Subcutaneous abdominal adipose tissue (tissue), 5 donors: ENCODE results near the gene KTN1.

Experiments used
- H3K27ac ChIP-seq: one replicate; pipeline ENCODE4 v1.7.0; 2013; ENCODE audit warnings: low read depth, mild to moderate bottlenecking, inconsistent platforms, low read length, moderate library complexity
- H3K27me3 ChIP-seq, 5 donors: one replicate each; pipeline ENCODE4 v1.7.0; 2013; ENCODE audit warnings: low read length in 5 of 5, inconsistent platforms in 1 of 5; ENCODE audit not compliant: control insufficient read depth in 5 of 5, insufficient read depth in 4 of 5
- H3K36me3 ChIP-seq, 5 donors: one replicate each; pipeline ENCODE4 v1.7.0; 2013; ENCODE audit warnings: low read length in 5 of 5; ENCODE audit not compliant: control insufficient read depth in 5 of 5, insufficient read depth in 5 of 5
- H3K4me1 ChIP-seq, 5 donors: one replicate each; pipeline ENCODE4 v1.7.0; 2013; ENCODE audit warnings: low read length in 5 of 5, mild to moderate bottlenecking in 3 of 5, moderate library complexity in 1 of 5; ENCODE audit not compliant: control insufficient read depth in 5 of 5, insufficient read depth in 5 of 5
- H3K4me3 ChIP-seq, 5 donors: one replicate each; pipeline ENCODE4 v1.7.0; 2013; ENCODE audit warnings: low read length in 5 of 5, low read depth in 1 of 5
- H3K9ac ChIP-seq, 5 donors: one replicate each; pipeline ENCODE4 v1.7.0; 2013; ENCODE audit warnings: low read length in 5 of 5, mild to moderate bottlenecking in 4 of 5, moderate library complexity in 3 of 5
- H3K9me3 ChIP-seq, 5 donors: one replicate each; pipeline ENCODE4 v1.7.0; 2013; ENCODE audit warnings: low read length in 5 of 5; ENCODE audit not compliant: control insufficient read depth in 5 of 5
- donor health status: healthy.
- donor health status: healthy.
- donor health status: healthy.
- donor health status: healthy.
- donor health status: healthy.

The KTN1 gene

GRCh38 chr14:55661029-55661428, 81.0 kb downstream of the KTN1 start:
- Histone ChIP-seq H3K36me3 (peaks cover 24 to 61% (median 50%) of the 10 kb centered on the region in 5 donors), H3K4me1 (no peaks in the 10 kb centered on the region), H3K27me3 (no peaks in the 10 kb centered on the region), H3K9me3 (no peaks in the 10 kb centered on the region), H3K27ac (no peak overlapping the region), H3K4me3 (no peak overlapping the region), H3K9ac (no peak overlapping the region)

GRCh38 chr14:55662752-55663151, 82.7 kb downstream of the KTN1 start:
- H3K27ac ChIP-seq, result no peak overlapping the region
- peaks cover 19 to 53% (median 35%) of the 10 kb centered on the region in 5 donors for H3K36me3 ChIP-seq
- no peaks in the 10 kb centered on the region for H3K9me3 ChIP-seq
- H3K9ac ChIP-seq, result no peak overlapping the region
- no peaks in the 10 kb centered on the region for H3K27me3 ChIP-seq
- no peaks in the 10 kb centered on the region for H3K4me1 ChIP-seq
- H3K4me3 ChIP-seq, result no peak overlapping the region

GRCh38 chr14:55665067-55665675, 85.2 kb downstream of the KTN1 start:
- H3K4me1 ChIP-seq, result no peaks in the 10 kb centered on the region
- no peaks in the 10 kb centered on the region for H3K27me3 ChIP-seq
- H3K4me3 ChIP-seq, result no peak overlapping the region
- H3K27ac ChIP-seq, result no peak overlapping the region
- no peaks in the 10 kb centered on the region for H3K9me3 ChIP-seq
- H3K36me3 ChIP-seq, result peaks cover 20 to 57% (median 31%) of the 10 kb centered on the region in 5 donors
- no peak overlapping the region for H3K9ac ChIP-seq

- H3K36me3 ChIP-seq, result peaks cover 36 to 65% (median 42%) of the 10 kb centered on the region in 5 donors
- H3K9ac ChIP-seq, result no peak overlapping the region
- no peaks in the 10 kb centered on the region for H3K27me3 ChIP-seq
- H3K4me3 ChIP-seq, result no peak overlapping the region
- H3K27ac ChIP-seq, result no peak overlapping the region
- H3K4me1 ChIP-seq, result no peaks in the 10 kb centered on the region
- H3K9me3 ChIP-seq, result no peaks in the 10 kb centered on the region
Measured at GRCh38 chr14:55667801-55668200, 87.8 kb downstream of the KTN1 start.

GRCh38 chr14:55671641-55672040, 91.6 kb downstream of the KTN1 start:
- Histone ChIP-seq H3K4me1 (no peaks in the 10 kb centered on the region), H3K9me3 (no peaks in the 10 kb centered on the region), H3K27ac (no peak overlapping the region), H3K4me3 (no peak overlapping the region), H3K27me3 (no peaks in the 10 kb centered on the region), H3K36me3 (peaks cover 52 to 72% (median 57%) of the 10 kb centered on the region in 5 donors), H3K9ac (no peak overlapping the region)

GRCh38 chr14:55673048-55673447, 93.0 kb downstream of the KTN1 start:
- Histone ChIP-seq H3K9me3 (no peaks in the 10 kb centered on the region), H3K27me3 (no peaks in the 10 kb centered on the region), H3K4me3 (no peak overlapping the region), H3K9ac (no peak overlapping the region), H3K4me1 (no peaks in the 10 kb centered on the region), H3K36me3 (peaks cover 54 to 63% (median 57%) of the 10 kb centered on the region in 5 donors), H3K27ac (no peak overlapping the region)

- H3K27ac ChIP-seq, result no peak overlapping the region
- no peaks in the 10 kb centered on the region for H3K27me3 ChIP-seq
- H3K36me3 ChIP-seq, result peaks cover 51 to 76% (median 70%) of the 10 kb centered on the region in 5 donors
- H3K4me3 ChIP-seq, result no peak overlapping the region
- peaks cover 0 to 3% (median 0%) of the 10 kb centered on the region in 5 donors for H3K4me1 ChIP-seq
- H3K9me3 ChIP-seq, result no peaks in the 10 kb centered on the region
- H3K9ac ChIP-seq, result no peak overlapping the region
Measured at GRCh38 chr14:55681096-55681495, 101.1 kb downstream of the KTN1 start.

GRCh38 chr14:55684956-55685584, 105.1 kb downstream of the KTN1 start:
- no peak overlapping the region for H3K4me3 ChIP-seq
- H3K9me3 ChIP-seq, result no peaks in the 10 kb centered on the region
- H3K4me1 ChIP-seq, result no peaks in the 10 kb centered on the region
- no peaks in the 10 kb centered on the region for H3K27me3 ChIP-seq
- no peak overlapping the region for H3K27ac ChIP-seq
- no peak overlapping the region for H3K9ac ChIP-seq
- peaks cover 41 to 61% (median 56%) of the 10 kb centered on the region in 5 donors for H3K36me3 ChIP-seq

GRCh38 chr14:55686713-55687112, 106.7 kb downstream of the KTN1 start:
- H3K27ac ChIP-seq, result no peak overlapping the region
- H3K4me1 ChIP-seq, result no peaks in the 10 kb centered on the region
- peaks cover 27 to 45% (median 40%) of the 10 kb centered on the region in 5 donors for H3K36me3 ChIP-seq
- no peaks in the 10 kb centered on the region for H3K27me3 ChIP-seq
- no peak overlapping the region for H3K9ac ChIP-seq
- H3K4me3 ChIP-seq, result no peak overlapping the region
- no peaks in the 10 kb centered on the region for H3K9me3 ChIP-seq

GRCh38 chr14:55688566-55688965, 108.6 kb downstream of the KTN1 start:
- Histone ChIP-seq H3K4me3 (no peak overlapping the region), H3K27ac (no peak overlapping the region), H3K36me3 (peaks cover 20 to 29% (median 25%) of the 10 kb centered on the region in 5 donors), H3K27me3 (no peaks in the 10 kb centered on the region), H3K4me1 (no peaks in the 10 kb centered on the region), H3K9me3 (no peaks in the 10 kb centered on the region), H3K9ac (no peak overlapping the region)
